ENCODE data around the gene OAS1.
A peak's percentile ranks its signal among the peaks of the same experiment; 100 is the strongest.
"Not testable (repeated sequence)": the region's sequence is repeated elsewhere in the genome, so short reads cannot be mapped to it uniquely, and the experiment has no call there.

The OAS1 gene

GRCh38 chr12:112937741-112938719, 31.3 kb downstream of the OAS1 start, which contains the start of gene OAS3:
OAS3 (plus strand) TSS chr12:112938474; CDS start chr12:112938531, 57 bp downstream.
- DNase-seq, result peak; percentile 87 to 95 (median 92)

- peak in 1 of 4 experiments; percentile 18 for DNase-seq
Measured at GRCh38 chr12:112938751-112939150, 32.0 kb downstream of the OAS1 start.

DNA sequence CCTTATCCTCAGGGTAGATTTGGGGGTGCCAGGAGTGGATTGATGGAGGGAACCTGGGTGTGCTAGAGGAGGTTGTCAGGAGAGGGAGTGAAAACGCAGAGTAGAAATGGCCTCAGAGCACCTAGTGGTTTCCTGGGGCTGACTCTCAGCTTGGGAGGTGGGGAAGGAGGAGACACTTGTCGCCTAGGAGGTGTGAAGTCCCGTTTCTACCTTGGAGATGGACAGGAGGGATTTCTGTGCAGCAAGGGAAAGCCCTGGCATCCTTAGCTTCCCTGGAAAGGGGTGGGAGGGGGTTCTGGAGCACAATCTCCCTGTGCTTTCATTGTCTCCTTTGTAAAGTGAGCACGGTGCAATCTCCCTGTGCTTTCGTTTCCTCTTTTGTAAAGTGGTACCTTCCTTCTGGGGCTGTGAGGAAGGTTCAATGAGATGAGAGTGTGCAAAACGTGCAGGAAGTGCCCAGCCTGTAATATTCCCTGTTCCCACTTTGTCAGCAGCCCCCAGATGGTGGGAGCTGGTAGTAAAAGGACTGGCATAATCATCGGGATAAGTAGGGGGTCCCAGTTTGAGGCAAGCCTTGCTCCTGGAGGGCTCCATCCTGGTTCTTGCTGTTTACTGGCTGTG, 33.1 kb downstream of the OAS1 start:
- peak in 3 of 4 experiments; percentile 10 to 32 (median 30) for DNase-seq

DNA sequence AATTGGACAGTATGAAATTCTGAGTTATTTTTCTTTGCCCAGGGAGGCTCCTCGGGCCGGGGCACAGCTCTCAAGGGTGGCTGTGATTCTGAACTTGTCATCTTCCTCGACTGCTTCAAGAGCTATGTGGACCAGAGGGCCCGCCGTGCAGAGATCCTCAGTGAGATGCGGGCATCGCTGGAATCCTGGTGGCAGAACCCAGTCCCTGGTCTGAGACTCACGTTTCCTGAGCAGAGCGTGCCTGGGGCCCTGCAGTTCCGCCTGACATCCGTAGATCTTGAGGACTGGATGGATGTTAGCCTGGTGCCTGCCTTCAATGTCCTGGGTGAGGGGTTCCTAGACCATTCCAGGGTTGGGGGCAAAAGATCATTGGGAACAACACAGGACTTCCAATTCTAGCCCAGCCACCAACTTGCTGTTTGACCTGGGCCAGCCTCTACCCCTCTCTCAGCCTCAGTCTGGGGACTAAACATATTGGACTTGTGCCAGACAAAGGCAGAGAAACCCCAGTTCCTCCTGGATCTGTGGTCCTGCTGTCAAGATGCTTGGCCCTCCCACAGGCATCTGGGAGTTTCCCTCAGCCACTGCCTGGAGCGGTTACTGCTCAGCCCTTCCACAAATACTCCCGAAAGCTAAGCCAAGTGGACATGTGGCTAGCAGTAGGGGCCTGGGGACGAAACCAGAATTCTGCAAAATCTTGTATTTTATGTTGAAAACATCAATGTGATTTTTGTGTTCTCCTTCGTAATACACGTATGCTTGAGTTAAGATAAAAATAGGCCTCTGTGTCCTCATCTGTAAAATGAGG, 35.0 kb downstream of the OAS1 start:
- no peak for DNase-seq

GRCh38 chr12:112942572-112942971, 35.8 kb downstream of the OAS1 start:
- DNase-seq, result no peak

- DNase-seq, result no peak
Measured at GRCh38 chr12:112944024-112944690, 37.4 kb downstream of the OAS1 start.

GRCh38 chr12:112945515-112945914, 38.8 kb downstream of the OAS1 start:
- DNase-seq, result no peak

- DNase-seq, result no peak
Measured at GRCh38 chr12:112946236-112947000, 39.7 kb downstream of the OAS1 start.

DNA sequence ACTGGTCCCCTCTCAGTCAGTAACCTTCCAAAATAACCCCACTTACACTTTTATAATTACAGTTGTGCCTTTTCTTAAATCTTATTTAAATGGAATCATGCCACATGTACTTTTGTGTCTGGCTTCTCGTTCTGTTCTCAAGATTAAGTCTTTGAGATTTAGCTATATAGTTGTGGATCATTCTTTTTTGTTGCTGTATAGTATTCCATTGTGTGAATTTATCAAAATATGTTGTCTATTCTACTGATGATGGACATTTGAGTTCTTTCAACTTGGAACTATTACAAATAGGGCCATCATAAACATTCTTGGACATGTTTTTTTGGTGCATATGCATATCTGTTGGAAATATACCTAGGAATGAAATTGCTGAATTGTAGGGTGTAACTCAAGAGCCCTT, 40.6 kb downstream of the OAS1 start:
- no peak for DNase-seq

- DNase-seq, result no peak
Measured at GRCh38 chr12:112947761-112948160, 41.0 kb downstream of the OAS1 start.

GRCh38 chr12:112948806-112949205, 42.0 kb downstream of the OAS1 start:
- no peak for DNase-seq

DNA sequence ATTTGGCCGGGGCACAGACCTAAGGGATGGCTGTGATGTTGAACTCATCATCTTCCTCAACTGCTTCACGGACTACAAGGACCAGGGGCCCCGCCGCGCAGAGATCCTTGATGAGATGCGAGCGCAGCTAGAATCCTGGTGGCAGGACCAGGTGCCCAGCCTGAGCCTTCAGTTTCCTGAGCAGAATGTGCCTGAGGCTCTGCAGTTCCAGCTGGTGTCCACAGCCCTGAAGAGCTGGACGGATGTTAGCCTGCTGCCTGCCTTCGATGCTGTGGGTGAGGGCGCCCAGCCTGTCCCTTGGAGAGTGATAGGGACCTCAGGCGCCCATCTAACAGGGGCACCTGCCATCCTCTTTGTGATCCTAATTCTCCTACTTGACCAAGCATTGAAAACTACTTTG, 43.9 kb downstream of the OAS1 start:
- DNase-seq, result no peak

DNA sequence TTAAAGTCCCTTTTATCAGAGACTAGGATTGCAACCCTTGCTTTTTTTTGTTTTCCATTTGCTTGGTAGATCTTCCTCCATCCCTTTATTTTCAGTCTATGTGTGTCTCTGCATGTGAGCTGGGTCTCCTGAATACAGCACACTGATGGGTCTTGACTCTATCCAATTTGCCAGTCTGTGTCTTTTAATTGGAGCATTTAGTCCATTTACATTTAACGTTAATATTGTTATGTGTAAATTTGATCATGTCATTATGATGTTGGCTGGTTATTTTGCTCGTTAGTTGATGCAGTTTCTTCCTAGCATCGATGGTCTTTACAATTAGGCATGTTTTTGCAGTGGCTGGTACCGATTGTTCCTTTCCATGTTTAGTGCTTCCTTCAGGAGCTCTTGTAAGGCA, 50.4 kb downstream of the OAS1 start:
- DNase-seq, result not testable (repeated sequence)

GRCh38 chr12:112961074-112961473, 54.3 kb downstream of the OAS1 start:
- no peak for DNase-seq

DNA sequence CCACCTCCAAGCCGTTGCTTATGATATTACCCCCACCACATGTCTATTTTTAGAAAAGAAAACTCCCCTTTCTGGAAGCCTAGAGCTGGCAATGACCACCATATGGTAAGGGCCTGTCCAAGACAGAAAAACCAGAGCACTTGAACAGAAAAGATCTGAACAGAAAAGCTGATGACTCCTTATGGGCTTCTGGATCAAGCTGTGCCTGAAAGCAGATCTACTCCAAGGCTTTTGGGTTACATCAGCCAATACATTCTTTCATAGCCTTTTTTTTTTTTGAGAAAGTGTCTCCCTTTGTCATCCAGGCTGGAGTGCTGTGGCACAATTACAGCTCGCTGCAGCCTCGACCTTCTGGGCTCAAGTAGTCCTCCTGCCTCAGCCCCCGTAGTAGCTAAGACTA, 54.8 kb downstream of the OAS1 start:
- no peak for DNase-seq

GRCh38 chr12:112962561-112962960, 55.8 kb downstream of the OAS1 start:
- DNase-seq, result no peak

DNA sequence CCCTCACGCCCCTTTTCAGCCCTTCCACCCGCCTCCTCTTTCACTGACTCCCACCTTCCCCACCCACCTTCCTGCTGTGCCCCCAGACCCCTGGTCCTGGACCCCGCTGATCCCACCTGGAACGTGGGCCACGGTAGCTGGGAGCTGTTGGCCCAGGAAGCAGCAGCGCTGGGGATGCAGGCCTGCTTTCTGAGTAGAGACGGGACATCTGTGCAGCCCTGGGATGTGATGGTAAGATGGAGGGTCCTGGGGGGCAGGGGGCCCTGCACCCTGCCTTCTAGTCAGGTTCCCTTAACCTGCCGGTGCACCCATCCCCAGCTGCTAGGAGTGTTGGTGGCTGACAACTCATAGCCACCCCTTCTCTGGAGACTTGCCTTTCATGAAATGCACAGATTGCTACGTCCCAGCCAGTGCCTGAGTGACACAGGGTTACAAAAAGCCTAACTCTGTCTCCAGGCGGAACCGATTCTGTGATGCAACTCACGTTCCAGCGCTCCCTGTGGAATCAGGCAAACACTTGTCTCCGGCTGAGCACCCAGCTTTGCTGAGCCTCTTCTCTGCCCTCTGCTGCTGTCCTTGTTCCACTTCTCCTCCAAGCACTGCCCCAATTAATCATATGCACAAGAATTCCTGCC, 56.6 kb downstream of the OAS1 start:
- no peak for DNase-seq

DNA sequence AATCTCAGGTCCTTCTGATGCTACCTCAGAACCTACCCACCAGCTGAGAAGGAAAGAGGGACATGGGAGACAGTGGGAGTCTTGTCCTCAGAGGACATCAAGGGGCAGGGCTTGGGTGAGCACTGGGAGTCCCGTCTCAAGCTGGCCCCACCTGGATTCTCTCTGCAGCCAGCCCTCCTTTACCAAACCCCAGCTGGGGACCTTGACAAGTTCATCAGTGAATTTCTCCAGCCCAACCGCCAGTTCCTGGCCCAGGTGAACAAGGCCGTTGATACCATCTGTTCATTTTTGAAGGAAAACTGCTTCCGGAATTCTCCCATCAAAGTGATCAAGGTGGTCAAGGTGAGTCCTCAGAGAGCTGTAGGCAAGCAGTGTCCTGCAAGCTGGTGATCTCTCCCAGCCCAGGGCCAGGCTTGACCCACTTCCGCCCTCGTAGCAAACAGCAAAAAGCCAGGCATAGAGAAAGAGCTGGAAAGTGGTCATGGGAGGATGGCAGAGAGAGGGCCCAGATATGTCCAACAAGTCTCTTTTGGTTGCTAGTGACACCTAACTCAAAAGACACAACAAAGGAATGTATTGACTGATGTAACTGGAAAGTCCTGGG, 57.4 kb downstream of the OAS1 start:
- DNase-seq, result no peak

- DNase-seq, result no peak
Measured at GRCh38 chr12:112964915-112965314, 58.2 kb downstream of the OAS1 start.

DNA sequence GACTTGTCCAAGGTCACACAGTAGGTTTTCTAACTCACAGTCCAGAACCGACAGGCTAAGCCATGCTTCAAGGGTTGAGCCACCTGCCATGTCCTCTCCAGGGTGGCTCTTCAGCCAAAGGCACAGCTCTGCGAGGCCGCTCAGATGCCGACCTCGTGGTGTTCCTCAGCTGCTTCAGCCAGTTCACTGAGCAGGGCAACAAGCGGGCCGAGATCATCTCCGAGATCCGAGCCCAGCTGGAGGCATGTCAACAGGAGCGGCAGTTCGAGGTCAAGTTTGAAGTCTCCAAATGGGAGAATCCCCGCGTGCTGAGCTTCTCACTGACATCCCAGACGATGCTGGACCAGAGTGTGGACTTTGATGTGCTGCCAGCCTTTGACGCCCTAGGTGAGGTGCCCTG, 58.9 kb downstream of the OAS1 start:
- no peak for DNase-seq

GRCh38 chr12:112967306-112967705, 60.5 kb downstream of the OAS1 start:
- no peak for DNase-seq
